Stimulated activated CD8-positive, alpha-beta memory T cell treated with anti-CD3 and anti-CD28 coated beads, Interleukin-7, amount 100 ng/mL, for 48 hours (primary cell): ENCODE results near the gene GCA.

ENCODE experiments used
- DNase-seq, 2 donors: peaks; one replicate each; pipeline ENCODE4 v3.0.0-alpha.2; 2020; ENCODE audit warnings: low read depth in 1 of 2; ENCODE audit errors: extremely low read depth in 1 of 2

Gene GCA

DNA sequence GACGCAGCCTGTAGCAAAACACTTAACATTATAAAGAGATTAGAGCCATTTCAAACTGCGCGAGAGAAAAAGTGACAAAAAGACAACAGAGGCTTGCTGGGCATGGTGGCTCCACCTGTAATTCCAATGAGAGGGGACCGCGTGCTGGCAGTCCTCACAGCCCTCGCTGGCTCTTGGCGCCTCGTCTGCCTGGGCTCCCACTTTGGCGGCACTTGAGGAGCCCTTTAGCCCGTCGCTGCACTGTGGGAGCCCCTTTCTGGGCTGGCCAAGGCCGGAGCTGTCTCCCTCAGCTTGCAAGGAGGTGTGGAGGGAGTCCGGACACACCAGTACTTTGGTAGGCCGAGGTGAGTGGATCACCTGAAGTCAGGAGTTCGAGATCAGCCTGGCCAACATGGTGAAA, 16.1 kb upstream of the GCA start:
- no peak for DNase-seq

DNA sequence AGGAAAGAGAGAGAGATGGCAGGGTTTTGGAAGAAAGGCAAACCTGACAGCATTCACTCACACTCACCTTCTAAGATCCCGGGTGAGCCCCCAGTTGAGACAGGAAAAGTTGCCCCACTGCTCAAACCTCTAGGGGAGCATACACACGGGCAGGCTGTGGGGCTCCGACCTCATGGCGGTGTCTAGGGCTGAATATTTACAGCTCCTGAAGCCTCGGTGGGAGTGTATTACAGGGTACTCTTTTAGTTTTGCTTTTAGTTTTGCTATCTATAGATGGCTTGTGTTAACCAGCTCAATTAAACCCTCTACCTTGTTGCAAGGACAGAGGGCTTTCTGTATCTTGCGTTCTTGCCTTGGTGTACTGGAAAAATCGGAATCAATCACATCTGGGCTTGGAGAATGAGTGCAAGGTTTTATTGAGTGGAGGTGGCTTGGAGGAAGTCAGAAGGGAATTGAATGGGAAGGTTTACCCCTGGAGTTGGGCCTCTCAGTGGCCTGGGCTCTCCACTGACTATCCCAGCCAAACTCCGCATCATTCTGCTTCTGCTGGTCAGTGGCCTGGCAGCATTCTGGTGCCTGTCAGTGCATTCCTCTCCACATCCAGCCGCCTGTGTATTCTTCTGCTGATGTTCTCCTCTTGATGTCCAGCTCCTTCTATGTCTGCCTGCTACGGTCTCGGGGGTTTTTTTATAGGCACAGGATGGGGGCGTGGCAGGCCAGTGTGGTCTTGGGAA, 15.3 kb upstream of the GCA start:
- no peak for DNase-seq

DNA sequence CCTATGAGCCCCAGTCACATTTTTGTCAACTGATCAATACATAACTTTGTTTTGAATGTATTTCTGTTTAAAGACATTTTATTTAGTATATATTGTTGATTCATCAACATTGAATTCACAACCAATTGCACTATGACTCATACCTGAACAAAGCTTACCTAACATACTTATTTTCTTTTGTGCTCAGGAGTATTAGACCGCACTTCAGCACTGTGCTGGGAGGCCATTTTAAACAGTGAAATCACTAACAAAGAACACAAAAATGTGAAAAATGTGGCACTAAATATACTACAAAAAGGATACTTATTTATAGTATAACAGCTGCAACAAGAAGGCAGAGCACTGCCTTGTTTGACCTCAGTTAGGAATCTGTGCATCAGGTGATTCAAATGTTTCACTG, 13.1 kb upstream of the GCA start:
- no peak for DNase-seq

DNA sequence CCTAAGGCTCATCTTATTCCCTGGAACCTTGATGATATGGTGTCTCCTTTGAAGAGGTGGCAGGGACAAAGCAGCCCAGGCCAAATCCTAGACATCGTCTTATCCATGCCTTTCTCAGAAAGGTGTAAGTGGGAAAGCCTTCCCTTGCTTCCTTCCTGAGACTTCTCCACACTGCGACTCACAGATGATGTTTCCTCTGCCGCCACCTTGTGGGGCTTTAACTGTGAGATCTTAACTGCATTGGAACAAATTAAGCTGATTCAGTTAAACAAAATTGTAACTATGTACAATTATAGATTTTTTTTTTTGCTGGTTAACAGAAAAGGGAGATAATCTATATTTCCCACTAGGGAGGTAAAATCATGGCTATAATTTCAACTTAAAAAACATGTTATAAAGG, 10.0 kb upstream of the GCA start:
- no peak for DNase-seq

DNA sequence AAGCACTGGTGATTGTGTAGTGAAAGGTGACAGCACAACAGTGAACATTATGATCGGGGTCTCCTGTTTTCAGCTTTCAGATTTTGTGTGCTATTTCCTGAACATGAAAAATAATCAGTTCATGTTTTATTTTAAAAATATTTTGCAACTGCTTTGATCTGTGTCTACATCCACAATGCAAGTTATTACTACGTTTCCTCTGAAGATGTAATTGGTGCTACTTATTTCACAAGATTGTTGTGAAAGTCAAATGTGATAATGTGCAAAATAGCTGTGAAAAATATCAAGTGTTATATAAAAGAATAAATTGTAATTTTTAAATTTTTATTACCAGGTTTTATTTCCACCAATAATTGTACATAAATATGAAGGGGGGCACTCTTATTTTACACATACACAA, 6.1 kb upstream of the GCA start:
- no peak for DNase-seq

DNA sequence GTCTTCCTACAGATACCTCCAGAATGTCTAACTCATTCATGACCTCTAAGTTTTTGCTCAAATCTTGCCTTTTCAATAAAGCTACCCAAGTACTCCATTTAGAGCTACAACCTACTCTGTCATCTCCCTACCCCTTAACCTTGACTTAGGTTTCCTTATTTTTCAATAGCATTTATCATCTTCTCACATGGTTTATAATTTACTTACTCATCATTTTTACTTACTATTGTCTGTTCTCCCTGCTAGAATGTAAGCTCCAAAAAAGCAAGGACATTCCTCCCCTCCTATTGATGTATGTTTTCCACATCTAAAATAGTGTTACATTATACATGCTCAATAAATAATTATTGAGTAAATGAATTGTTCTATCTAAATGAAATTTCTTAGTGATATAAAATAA, 3.1 kb upstream of the GCA start:
- DNase-seq, result no peak

DNA sequence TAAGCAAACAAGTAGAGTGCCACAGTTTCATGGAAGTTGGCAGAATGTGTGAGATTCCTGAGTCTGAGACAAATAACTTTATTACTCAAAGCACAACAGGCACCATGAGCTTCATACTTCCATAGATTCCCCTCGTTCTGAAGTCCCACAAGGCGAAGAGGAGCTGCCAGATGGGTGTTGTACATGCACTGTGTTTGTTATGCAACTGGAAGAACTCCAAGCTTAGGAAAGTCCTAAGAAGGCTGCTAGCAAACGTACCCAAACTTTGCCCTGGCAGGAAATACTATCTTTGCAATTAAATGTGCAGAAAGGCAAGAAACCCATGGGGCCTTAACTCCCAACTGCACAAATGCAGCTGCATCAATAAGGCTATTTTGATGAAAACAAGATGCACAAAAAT, 1.6 kb upstream of the GCA start:
- DNase-seq, result no peak

DNA sequence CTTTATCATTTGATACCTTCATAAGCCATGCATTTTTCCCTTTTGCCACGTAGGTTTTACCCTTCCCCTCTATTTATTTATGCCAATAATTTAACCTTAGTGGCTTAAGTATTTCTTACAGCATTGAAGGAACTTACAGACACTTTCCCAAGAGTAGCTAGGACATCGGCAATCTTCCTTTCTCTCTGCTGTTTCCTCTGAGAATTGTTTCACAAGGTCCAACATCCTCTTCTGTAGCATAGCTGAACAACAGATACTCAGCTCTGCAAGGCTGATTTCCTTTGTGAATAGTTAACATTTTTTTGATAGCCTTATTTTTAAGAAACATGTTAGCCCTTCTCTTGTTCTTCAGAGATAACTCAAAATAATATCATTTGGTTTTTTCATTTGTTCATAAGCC, 1.1 kb upstream of the GCA start:
- no peak for DNase-seq

DNA sequence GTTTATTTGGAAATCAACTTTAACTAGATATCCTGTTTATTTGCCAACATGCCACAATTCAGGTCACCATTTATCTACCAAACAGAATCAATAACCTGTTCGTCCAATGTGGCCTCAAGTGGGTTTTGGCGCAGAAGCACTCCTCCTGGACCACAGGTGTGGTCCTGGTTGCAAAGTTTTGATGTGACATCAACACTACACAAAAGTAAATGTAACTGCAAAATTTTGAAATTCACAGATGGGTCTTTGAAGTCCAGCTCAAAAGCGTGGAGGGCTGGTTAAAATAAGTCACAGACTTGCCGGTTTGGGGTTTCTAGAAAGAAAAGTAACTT, 474 bp upstream of the GCA start:
- DNase-seq, result no peak

DNA sequence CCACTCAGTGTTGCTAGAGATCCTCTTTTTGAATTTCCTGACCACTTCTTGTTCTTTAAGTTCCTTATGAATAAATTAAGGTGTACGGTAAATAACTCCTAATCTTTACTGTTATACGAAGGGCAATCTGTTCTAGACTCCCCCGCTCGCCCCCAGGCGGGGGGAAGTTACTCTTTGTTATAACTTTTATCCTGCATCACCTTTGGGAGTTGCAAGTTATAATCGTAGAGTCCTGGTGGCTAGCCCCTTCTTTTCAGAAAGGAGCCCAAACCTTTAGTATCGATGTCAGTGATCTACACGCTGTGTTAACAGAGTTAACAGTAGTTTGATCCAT, 652 bp downstream of the GCA start:
- no peak for DNase-seq

DNA sequence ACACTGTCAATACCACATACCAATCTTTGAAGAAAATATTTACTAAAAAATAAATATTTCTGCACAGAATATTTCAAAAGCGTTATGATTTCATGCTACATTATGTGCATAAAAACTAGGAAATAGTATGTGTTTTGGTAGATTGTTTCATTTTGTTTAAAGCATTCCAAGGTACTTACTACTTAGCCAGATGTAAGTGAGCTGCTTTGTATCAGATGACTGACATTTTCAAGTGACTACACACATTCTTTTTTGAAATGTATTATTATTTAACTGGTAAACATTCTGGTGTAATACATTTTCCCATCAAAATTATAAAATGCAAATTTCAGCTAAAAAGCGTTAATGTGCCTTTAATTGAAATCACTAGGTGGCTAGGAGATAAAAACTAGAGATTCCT, 21.5 kb downstream of the GCA start:
- DNase-seq, result no peak

DNA sequence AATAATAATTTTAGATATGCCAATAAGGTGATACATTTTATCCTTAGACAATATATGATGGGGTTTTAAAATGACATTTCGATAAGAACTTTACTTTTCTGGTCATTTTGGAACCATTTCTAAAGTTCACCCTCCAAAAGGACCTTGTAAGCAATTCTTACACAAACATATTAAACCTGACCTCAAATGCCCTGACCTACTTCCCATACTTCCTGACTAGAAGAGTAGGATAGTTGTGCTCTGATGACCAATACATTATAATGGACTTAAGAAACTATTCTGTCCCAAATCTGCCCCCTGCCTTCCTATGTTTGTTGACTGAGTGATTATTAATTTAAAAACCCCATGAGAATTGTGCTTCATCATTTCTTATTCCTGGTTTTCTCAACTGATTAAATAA, 24.6 kb downstream of the GCA start:
- no peak for DNase-seq

DNA sequence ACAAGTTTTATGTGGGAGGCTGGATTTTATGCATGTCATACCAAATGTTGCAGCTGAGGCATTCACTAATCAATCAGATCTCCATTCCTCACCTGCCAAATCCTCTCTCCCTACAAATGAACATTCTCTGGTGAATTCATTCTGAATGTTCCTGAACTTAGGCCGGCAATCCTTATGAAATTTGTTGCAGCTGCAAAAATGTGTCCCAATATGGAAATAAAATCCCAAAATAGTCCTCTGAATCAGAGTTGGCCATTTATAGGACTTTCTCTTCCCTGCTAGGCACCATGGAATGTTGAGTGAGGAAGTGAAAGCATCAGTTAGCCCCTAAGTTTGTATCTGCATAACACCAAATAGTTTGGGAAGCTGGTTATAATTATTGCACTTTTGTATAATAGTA, 25.6 kb downstream of the GCA start:
- DNase-seq, result no peak

DNA sequence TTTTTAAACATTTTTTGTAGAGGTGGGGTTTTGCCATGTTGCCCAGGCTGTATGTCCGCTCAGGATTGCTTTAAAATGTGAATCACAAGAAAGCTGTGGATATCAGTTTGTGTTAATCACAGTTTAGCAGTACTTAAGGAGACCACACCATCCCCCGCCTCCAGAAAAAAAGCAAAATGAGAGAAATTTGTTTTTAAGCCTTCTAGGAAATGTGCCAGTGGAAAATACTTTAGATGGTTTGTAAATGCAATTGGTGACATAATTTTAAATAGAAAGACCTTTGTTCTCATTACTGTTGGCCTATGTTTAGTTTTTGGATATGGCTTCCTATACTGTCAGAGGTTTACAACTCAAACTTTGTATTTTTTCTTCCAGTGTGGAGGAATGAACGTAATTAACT, 27.0 kb downstream of the GCA start:
- no peak for DNase-seq

DNA sequence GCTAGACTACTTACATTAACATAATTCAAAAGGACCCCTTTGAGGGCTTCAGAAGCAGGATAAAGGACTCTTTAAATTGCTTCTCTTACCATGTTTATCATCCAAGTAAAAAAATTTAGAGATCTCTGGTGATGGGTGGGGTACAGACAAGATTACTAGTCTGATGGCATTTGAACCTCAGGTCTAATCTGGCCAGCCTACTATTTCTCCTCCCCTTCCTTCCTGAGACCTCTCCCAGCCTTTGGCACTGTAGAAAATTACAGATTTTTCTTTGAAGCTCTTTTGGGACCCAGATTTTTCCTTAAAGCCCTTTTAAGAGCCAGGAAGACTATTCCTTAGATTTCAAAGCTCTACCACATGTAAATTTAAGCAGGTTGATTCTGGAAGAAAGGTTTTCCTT, 28.9 kb downstream of the GCA start:
- no peak for DNase-seq

DNA sequence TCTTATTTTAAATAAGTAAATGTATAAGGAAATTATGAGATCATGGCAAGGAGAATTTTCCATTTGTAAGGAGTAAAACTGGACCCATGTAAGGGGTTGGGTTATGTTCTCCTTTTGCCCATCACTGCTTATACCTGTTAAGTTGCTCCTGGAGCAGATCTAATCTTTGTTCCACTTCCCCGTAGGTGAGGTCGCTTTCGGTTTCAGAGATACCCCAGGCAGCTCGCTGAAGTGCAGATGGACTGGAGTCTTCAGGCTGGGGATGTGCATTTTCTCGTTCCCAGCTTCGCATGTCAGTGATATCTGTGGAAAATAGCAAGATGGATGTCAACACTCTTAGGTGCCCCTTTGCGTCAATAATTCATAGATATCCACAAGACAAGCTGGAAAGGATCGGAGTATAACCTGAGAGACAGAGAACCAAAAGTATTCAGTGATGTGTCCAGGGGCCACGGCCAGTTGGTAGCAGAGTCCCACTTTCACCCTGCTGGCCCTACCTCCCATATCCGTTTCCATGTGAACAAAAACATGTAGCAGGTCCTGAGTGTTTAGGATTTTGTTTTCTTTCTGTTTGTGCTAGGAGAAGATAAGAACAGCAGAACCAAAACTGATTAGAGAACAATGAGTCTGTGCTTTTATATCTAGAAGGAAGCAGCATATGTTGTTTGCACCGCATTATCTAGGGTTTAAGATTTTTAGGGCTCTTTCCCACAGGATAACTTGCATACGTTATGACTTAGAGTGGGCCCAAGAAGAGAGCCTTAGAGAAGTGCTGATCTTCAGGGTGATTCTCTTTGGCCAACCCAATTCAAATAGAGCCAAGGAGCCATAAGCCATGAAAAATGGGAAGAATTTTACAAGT, 36.0 kb downstream of the GCA start:
- no peak for DNase-seq

DNA sequence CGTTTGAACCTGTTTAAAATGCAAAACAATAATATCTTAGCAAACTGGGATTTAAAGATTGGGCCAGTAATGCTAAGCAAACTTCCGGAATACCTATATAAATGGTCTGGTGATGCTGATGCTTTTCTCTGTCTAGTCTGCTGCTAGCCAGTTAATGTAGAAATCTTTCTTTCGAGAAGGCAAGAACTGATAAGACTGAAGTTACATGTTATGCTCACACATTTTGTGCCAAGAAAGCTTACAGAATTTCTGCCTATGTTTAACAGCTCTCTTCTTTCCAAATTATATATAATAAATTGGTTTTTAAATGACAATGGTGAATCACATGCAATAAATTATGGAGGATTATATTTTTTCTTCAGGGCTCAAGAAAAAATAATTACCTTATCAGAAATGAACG, 37.9 kb downstream of the GCA start:
- no peak for DNase-seq

DNA sequence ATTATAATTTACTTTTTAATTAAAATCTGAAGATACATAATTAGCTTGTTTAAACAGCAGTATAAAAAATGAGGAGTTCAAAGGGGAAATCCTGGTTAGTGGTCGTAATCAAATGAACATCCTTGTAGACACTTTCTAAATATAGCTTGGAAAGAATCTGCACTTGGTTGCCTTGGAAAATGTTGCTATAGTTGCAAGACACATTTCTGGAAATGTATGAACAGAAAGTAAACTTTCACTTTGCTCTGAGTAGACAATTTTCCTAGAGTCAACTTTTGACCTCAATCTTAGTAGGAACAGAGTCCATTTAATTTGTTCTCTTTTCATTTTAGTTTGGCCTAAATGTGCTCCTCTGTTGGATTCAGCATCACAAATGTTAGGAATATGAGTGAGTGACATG, 38.3 kb downstream of the GCA start:
- no peak for DNase-seq

DNA sequence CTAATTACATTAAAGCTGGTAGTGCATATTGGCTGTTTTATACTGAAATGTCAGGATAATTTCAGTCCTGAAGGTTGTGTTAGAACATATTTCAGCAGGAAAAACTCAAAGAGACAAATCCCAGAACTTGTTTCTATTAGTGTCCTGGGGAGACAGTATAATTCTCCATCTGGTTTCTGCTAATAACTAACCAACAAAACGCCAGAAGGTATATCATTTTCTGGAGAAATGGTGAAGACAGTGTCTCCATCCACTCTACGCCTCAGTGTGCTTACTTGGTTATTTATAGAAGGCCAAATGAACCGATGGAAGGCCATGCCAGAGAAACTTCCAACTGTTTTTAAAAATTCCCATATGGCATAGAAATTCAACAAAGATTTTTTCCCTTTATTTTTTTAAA, 41.6 kb downstream of the GCA start:
- DNase-seq, result no peak

DNA sequence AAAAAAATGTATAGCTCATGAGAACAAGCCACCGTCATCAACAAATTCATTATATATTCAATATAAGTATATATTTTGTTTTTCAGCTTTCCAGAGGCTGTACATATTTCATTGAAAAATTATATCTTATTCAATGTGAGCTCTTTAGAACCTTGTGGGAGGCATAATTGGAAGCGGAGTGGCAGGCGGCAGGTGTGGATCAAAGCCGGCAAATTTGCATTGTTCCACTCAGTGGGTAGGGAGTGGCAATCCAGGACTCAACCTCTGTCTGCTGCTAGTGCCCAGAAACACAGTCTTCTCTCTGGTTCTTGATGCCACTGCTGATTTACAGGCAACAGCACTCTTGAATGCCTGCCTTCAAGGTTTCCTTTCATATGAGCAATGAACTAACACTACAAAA, 46.9 kb downstream of the GCA start:
- no peak for DNase-seq

DNA sequence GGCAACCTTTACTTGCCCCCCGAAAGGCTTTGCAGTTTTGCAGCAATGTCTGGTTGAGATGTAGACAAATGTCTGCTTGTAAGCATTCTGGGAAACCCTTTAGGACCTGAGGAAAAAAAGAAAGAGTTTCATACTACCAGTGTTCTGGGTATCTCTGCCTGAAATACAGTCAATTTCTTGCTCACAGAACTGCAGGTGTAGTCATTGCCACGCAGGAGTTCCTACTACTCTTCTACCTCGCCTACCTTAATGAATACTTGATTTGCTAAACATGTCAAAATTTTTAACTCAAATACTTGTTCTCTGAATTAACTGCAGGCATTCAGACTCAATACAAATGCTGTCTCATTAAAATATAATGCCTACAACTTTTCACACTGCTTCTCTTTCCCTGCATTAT, 56.4 kb downstream of the GCA start:
- no peak for DNase-seq

DNA sequence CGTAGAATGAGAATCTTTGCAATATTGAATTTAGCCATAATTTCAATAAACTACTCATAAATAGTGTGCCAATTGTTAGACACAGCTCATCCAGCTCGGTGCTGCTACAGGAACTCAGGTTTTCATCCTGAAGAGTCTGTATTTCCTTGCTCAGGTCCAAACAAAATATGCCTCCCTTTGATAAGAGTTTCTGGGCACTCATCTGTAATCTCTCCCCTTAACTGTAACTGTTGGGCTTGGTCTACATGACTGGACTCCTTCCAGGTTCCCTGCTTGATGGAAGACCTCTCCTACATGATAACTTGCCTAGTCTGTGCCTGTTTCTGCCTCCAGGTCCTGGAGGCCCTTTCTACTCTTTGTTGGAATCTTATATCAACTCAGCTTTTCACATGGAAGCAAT, 57.9 kb downstream of the GCA start:
- no peak for DNase-seq

DNA sequence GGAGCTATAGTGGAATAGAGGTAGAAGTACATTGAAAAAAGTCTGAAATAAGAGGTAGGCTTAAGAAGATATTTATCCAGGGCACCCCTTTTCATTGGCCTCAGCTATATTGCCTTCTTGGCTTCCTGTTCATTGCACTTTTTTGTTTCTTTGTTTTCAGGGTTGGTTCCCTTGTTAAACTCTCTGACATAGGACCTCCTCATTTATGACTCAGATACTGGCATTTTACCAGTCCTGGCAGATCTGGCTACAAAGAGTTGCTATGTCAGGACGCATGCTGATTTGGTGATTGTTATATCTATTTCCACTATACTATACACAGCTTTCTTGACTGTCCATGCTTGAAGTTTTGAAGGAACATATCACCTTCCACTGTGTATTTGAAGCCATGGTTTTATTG, 60.0 kb downstream of the GCA start:
- DNase-seq, result no peak
